OCI-LY1 (cell line): ENCODE results near the gene PRRX1.

Source experiments
- H2AFZ ChIP-seq: fragments of 200-600 bp; sonication (generic), shearing (Covaris generic); 2 replicates; pipeline ENCODE4 v1.6.0; 2014; ENCODE audit warnings: antibody characterized with exemption, mild to moderate bottlenecking, low read length
- H3F3A ChIP-seq: fragments of 200-600 bp; sonication (generic), shearing (Covaris generic); 2 replicates; pipeline ENCODE4 v1.6.0; 2014; ENCODE audit warnings: mild to moderate bottlenecking, antibody characterized with exemption, low read length, moderate library complexity; ENCODE audit not compliant: insufficient read depth
- H3K27ac ChIP-seq: fragments of 200-600 bp; sonication (generic); 2 replicates; pipeline ENCODE4 v1.5.1; 2014; ENCODE audit warnings: low read length, mixed run types, mild to moderate bottlenecking, low read depth; ENCODE audit not compliant: poor library complexity, severe bottlenecking
- H3K27me3 ChIP-seq: fragments of 200-600 bp; sonication (generic); 2 replicates; pipeline ENCODE4 v1.6.0; 2014; ENCODE audit warnings: antibody characterized with exemption, mild to moderate bottlenecking, low read length, moderate library complexity; ENCODE audit not compliant: insufficient read depth
- H3K36me3 ChIP-seq: fragments of 200-600 bp; sonication (generic); 2 replicates; pipeline ENCODE4 v1.6.1; 2014; ENCODE audit warnings: mild to moderate bottlenecking, antibody characterized with exemption, low read length, moderate library complexity, mixed read lengths; ENCODE audit not compliant: insufficient read depth
- H3K4me1 ChIP-seq: fragments of 200-600 bp; sonication (generic); 2 replicates; pipeline ENCODE4 v1.5.1; 2014; ENCODE audit warnings: mild to moderate bottlenecking, low read length, moderate library complexity; ENCODE audit not compliant: insufficient read depth, severe bottlenecking
- H3K4me2 ChIP-seq: fragments of 200-600 bp; sonication (generic), shearing (Covaris generic); 2 replicates; pipeline ENCODE4 v1.6.1; 2014; ENCODE audit warnings: low read length
- H3K4me3 ChIP-seq: fragments of 200-600 bp; sonication (generic); 2 replicates; pipeline ENCODE4 v1.5.1; 2014; ENCODE audit warnings: low read length, low read depth, mild to moderate bottlenecking, mixed read lengths; ENCODE audit not compliant: poor library complexity, severe bottlenecking
- H3K79me2 ChIP-seq: fragments of 200-600 bp; shearing (Covaris generic); 2 replicates; pipeline ENCODE4 v1.6.1; 2016; ENCODE audit warnings: mixed run types, low read length, mixed read lengths; ENCODE audit not compliant: insufficient read depth
- H3K9ac ChIP-seq: fragments of 200-600 bp; sonication (generic), shearing (Covaris generic); 2 replicates; pipeline ENCODE4 v1.6.1; 2014; ENCODE audit warnings: mild to moderate bottlenecking, low read length, mixed read lengths
- H3K9me2 ChIP-seq: fragments of 200-600 bp; sonication (generic), shearing (Covaris generic); 2 replicates; pipeline ENCODE4 v1.6.1; 2014; ENCODE audit warnings: low read depth, mild to moderate bottlenecking, low read length, mixed read lengths
- H3K9me3 ChIP-seq: fragments of 200-600 bp; shearing (Covaris generic); 2 replicates; pipeline ENCODE4 v1.6.1; 2014; ENCODE audit warnings: low read length, mixed read lengths
- H4K20me1 ChIP-seq: fragments of 200-600 bp; sonication (generic), shearing (Covaris generic); 2 replicates; pipeline ENCODE4 v1.6.0; 2016; ENCODE audit warnings: mild to moderate bottlenecking, low read length; ENCODE audit not compliant: insufficient read depth
- EZH2 ChIP-seq: fragments of 200-600 bp; sonication (generic), shearing (Covaris generic); IDR thresholded peaks from 2 replicates; pipeline ENCODE4 v1.8.0; 2017; ENCODE audit warnings: borderline replicate concordance, mixed run types, mild to moderate bottlenecking, antibody characterized with exemption, low read length, moderate library complexity, mixed read lengths
- TF ChIP-seq, protein P1 (sequence below): fragments of 200-600 bp; sonication (generic), shearing (Covaris generic); IDR thresholded peaks from 2 replicates; pipeline ENCODE4 v1.5.1; 2017; ENCODE audit warnings: mild to moderate bottlenecking, antibody characterized with exemption, low read length, moderate library complexity, mixed read lengths

Gene PRRX1

GRCh38 chr1:170664093-170664827, at the start of gene PRRX1:
TSS of gene PRRX1 (plus strand) at chr1:170664131. CDS start at chr1:170664219, 88 bp downstream.
- Histone ChIP-seq H3K36me3 (no peaks in the 10 kb centered on the region), H3K27me3 (no peaks in the 10 kb centered on the region), H3K79me2 (no peaks in the 10 kb centered on the region), H3K4me2 (no peak within 1 kb of the TSS), H2AFZ (no peak within 1 kb of the TSS), H3K4me1 (no peaks in the 10 kb centered on the region), H3K9me2 (no peaks in the 10 kb centered on the region), H3K4me3 (no peak within 1 kb of the TSS), H3F3A (no peaks in the 10 kb centered on the region), H3K9ac (no peak within 1 kb of the TSS), H3K27ac (no peak within 1 kb of the TSS), H3K9me3 (no peaks in the 10 kb centered on the region), H4K20me1 (no peaks in the 10 kb centered on the region)
- TF ChIP-seq, protein P1, sequence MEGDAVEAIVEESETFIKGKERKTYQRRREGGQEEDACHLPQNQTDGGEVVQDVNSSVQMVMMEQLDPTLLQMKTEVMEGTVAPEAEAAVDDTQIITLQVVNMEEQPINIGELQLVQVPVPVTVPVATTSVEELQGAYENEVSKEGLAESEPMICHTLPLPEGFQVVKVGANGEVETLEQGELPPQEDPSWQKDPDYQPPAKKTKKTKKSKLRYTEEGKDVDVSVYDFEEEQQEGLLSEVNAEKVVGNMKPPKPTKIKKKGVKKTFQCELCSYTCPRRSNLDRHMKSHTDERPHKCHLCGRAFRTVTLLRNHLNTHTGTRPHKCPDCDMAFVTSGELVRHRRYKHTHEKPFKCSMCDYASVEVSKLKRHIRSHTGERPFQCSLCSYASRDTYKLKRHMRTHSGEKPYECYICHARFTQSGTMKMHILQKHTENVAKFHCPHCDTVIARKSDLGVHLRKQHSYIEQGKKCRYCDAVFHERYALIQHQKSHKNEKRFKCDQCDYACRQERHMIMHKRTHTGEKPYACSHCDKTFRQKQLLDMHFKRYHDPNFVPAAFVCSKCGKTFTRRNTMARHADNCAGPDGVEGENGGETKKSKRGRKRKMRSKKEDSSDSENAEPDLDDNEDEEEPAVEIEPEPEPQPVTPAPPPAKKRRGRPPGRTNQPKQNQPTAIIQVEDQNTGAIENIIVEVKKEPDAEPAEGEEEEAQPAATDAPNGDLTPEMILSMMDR: no peak
- no peak for TF ChIP-seq EZH2

- no peak overlapping the region for H2AFZ ChIP-seq
These were observed 46.2 kb upstream of the PRRX1 start for GRCh38 chr1:170617591-170618330.

DNA sequence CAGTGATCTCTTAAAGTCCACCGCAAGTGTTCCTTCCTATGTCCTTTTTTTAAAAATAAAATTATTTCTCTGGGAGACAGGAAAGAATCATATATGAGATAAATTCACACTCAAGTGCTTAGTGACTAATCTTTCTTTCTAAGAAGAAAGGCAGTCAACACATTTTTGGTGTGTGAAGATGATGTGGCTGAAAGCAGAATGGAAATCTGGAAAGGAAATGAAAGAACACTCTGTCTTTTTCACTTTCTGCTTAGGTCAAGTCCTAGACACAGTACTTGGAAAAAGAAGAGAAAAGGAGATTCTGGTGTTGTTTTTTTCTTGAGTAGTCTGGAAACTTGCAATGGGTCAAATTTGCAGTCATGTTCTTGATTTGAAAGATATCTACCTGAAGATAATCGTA, 45.5 kb upstream of the PRRX1 start:
- H3K9me2 ChIP-seq: no peaks in the 10 kb centered on the region
- no peaks in the 10 kb centered on the region for H3K9me3 ChIP-seq
- no peaks in the 10 kb centered on the region for H3K27me3 ChIP-seq
- H3K27ac ChIP-seq: no peak overlapping the region
- no peaks in the 10 kb centered on the region for H3K4me1 ChIP-seq
- H3K9ac ChIP-seq: no peak overlapping the region
- no peak overlapping the region for H3K4me2 ChIP-seq
- no peak overlapping the region for H2AFZ ChIP-seq
- H3F3A ChIP-seq: no peaks in the 10 kb centered on the region
- H3K79me2 ChIP-seq: no peaks in the 10 kb centered on the region
- no peaks in the 10 kb centered on the region for H3K36me3 ChIP-seq
- TF ChIP-seq, protein P1: no peak
- TF ChIP-seq EZH2: no peak
- H4K20me1 ChIP-seq: no peaks in the 10 kb centered on the region
- H3K4me3 ChIP-seq: no peak overlapping the region

More at GRCh38 chr1:170617591-170618330, 46.2 kb upstream of the PRRX1 start:
- H3K79me2 ChIP-seq: no peaks in the 10 kb centered on the region
- no peaks in the 10 kb centered on the region for H3F3A ChIP-seq
- no peak for TF ChIP-seq EZH2
- TF ChIP-seq, protein P1: no peak
- H3K36me3 ChIP-seq: no peaks in the 10 kb centered on the region
- H3K9me3 ChIP-seq: no peaks in the 10 kb centered on the region
- no peaks in the 10 kb centered on the region for H3K9me2 ChIP-seq
- H3K4me3 ChIP-seq: no peak overlapping the region
- H3K27ac ChIP-seq: no peak overlapping the region
- no peaks in the 10 kb centered on the region for H4K20me1 ChIP-seq
- H3K4me2 ChIP-seq: no peak overlapping the region
- no peaks in the 10 kb centered on the region for H3K27me3 ChIP-seq
- no peaks in the 10 kb centered on the region for H3K4me1 ChIP-seq
- no peak overlapping the region for H3K9ac ChIP-seq
